Lower lobe of right lung (tissue), 2 donors: ENCODE data around the gene RNF149. TPM values are rescaled to one million over a fixed set of nuclear protein-coding genes. Genes with fewer than 3 reads are reported as not detected.

Source experiments
- ATAC-seq, 2 donors: fragments of 200-7000 bp; cut with Tn5 transposase; one replicate each; pipeline ENCODE4 v1.9.1; 2020 to 2022; ENCODE audit warnings: mild to moderate bottlenecking in 2 of 2, moderate library complexity in 2 of 2
- DNase-seq: peaks from one replicate; pipeline ENCODE4 v3.0.0-alpha.2; 2020
- H3K27ac ChIP-seq: fragments of 200-600 bp; one replicate; pipeline ENCODE4 v1.8.0; 2022
- H3K27me3 ChIP-seq: fragments of 200-600 bp; one replicate; pipeline ENCODE4 v1.8.0; 2022; ENCODE audit warnings: low read depth
- H3K36me3 ChIP-seq: fragments of 200-600 bp; one replicate; pipeline ENCODE4 v1.8.0; 2022; ENCODE audit warnings: mild to moderate bottlenecking
- H3K4me1 ChIP-seq: fragments of 200-600 bp; one replicate; pipeline ENCODE4 v1.8.0; 2022
- H3K4me3 ChIP-seq: fragments of 200-600 bp; one replicate; pipeline ENCODE4 v1.8.0; 2022; ENCODE audit warnings: mild to moderate bottlenecking
- H3K9me3 ChIP-seq: fragments of 200-600 bp; one replicate; pipeline ENCODE4 v1.8.0; 2022
- CTCF ChIP-seq: fragments of 200-600 bp; IDR thresholded peaks from one replicate; pipeline ENCODE4 v1.8.0; 2022; ENCODE audit warnings: antibody characterized with exemption, mild to moderate bottlenecking
- intact Hi-C: fragments of 100-400 bp; cut with DNase I; formaldehyde crosslinking; loops from one replicate; pipeline ENCODE4 v1.11.0; 2022
- total RNA-seq: library from RNA; stranded (reverse); fragmentation: NEBNext Ultra II Directional; extraction: Animal tissue kit (Norgen Biotek cat#: 25700); gene quantifications from one replicate; pipeline ENCODE4 v1.2.1, GENCODE V29; 2021
- donor health status: DM: no; HTN: yes; CAD: no; lungs with severe emphysema.

The RNF149 gene
- total RNA-seq, 1 donor from 2014 or later: 158 TPM

GRCh38 chr2:101263377-101263800 is 45.1 kb downstream of the RNF149 start:
- no peak overlapping the region for H3K27ac ChIP-seq
- no peak overlapping the region for H3K4me3 ChIP-seq
- no peaks in the 10 kb centered on the region for H3K9me3 ChIP-seq
- DNase-seq: no peak
- no peak for ATAC-seq
- H3K4me1 ChIP-seq: no peaks in the 10 kb centered on the region
- no peak for TF ChIP-seq CTCF
- intact Hi-C loops: no loop called here
- H3K36me3 ChIP-seq: peaks cover 97% of the 10 kb centered on the region
- no peaks in the 10 kb centered on the region for H3K27me3 ChIP-seq

GRCh38 chr2:101262142-101262541 is 46.4 kb downstream of the RNF149 start:
- H3K36me3 ChIP-seq: peaks cover 97% of the 10 kb centered on the region
- intact Hi-C loops: no loop called here

DNA sequence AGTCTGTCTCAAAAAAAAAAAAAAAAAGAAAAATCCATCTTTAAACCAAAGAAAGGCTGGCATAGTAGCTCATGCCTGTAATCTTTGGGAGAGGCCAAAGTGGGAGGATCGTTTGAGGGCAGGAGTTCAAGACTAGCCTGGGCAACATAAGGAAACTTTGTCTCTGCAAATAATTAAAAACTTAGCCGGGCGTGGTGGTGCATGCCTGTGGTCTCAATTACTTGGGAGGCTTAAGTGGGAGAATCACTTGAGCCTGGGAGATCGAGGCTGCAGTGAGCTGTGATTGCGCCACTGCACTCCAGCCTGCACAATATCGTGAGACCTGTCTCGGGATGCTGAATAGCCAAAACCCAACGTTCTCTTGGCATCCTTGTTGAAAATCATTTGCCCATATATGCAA is 49.7 kb downstream of the RNF149 start:
- intact Hi-C loops: no loop called here
- no peak overlapping the region for H3K27ac ChIP-seq
- H3K4me1 ChIP-seq: peaks cover 31% of the 10 kb centered on the region
- no peak overlapping the region for H3K4me3 ChIP-seq
- TF ChIP-seq CTCF: no peak
- no peaks in the 10 kb centered on the region for H3K9me3 ChIP-seq
- DNase-seq: no peak
- H3K27me3 ChIP-seq: no peaks in the 10 kb centered on the region
- no peak for ATAC-seq
- H3K36me3 ChIP-seq: peaks cover 65% of the 10 kb centered on the region

More at GRCh38 chr2:101262142-101262541, 46.4 kb downstream of the RNF149 start:
- H3K27ac ChIP-seq: no peak overlapping the region
- ATAC-seq (no peak), DNase-seq (no peak)
- H3K9me3 ChIP-seq: no peaks in the 10 kb centered on the region
- no peak overlapping the region for H3K4me3 ChIP-seq
- no peaks in the 10 kb centered on the region for H3K4me1 ChIP-seq
- TF ChIP-seq CTCF: no peak
- H3K27me3 ChIP-seq: no peaks in the 10 kb centered on the region

- H3K27ac ChIP-seq: no peak overlapping the region
- DNase-seq: no peak
- H3K36me3 ChIP-seq: peaks cover 41% of the 10 kb centered on the region
- intact Hi-C loops: no loop called here
- H3K4me3 ChIP-seq: no peak overlapping the region
- no peaks in the 10 kb centered on the region for H3K9me3 ChIP-seq
- peaks cover 45% of the 10 kb centered on the region for H3K4me1 ChIP-seq
- ATAC-seq: no peak
- no peak for TF ChIP-seq CTCF
- H3K27me3 ChIP-seq: no peaks in the 10 kb centered on the region
Observed at GRCh38 chr2:101256316-101256715, 52.2 kb downstream of the RNF149 start.

GRCh38 chr2:101255501-101255900 is 53.0 kb downstream of the RNF149 start:
- peaks cover 46% of the 10 kb centered on the region for H3K4me1 ChIP-seq
- intact Hi-C loops: no loop called here
- no peaks in the 10 kb centered on the region for H3K9me3 ChIP-seq
- DNase-seq (no peak), ATAC-seq (no peak)
- H3K27ac ChIP-seq: no peak overlapping the region
- no peaks in the 10 kb centered on the region for H3K27me3 ChIP-seq
- peaks cover 34% of the 10 kb centered on the region for H3K36me3 ChIP-seq
- TF ChIP-seq CTCF: no peak
- no peak overlapping the region for H3K4me3 ChIP-seq
